ENCODE results near the gene DIS3L2.
"Not testable (repeated sequence)": the region's sequence is repeated elsewhere in the genome, so short reads cannot be mapped to it uniquely, and the experiment has no call there.

The DIS3L2 gene

GRCh38 chr2:232174662-232175061, 213.1 kb downstream of the DIS3L2 start:
- H3F3A ChIP-seq (ENCODE audit: insufficient read depth, low read length): no peaks in the 10 kb centered on the region
- H4K20me1 ChIP-seq (ENCODE audit: insufficient read depth, low read length): no peaks in the 10 kb centered on the region
- H3K4me3 ChIP-seq (ENCODE audit: low read depth, low read length, poor library complexity, severe bottlenecking): no peak overlapping the region
- TF ChIP-seq, protein P1, sequence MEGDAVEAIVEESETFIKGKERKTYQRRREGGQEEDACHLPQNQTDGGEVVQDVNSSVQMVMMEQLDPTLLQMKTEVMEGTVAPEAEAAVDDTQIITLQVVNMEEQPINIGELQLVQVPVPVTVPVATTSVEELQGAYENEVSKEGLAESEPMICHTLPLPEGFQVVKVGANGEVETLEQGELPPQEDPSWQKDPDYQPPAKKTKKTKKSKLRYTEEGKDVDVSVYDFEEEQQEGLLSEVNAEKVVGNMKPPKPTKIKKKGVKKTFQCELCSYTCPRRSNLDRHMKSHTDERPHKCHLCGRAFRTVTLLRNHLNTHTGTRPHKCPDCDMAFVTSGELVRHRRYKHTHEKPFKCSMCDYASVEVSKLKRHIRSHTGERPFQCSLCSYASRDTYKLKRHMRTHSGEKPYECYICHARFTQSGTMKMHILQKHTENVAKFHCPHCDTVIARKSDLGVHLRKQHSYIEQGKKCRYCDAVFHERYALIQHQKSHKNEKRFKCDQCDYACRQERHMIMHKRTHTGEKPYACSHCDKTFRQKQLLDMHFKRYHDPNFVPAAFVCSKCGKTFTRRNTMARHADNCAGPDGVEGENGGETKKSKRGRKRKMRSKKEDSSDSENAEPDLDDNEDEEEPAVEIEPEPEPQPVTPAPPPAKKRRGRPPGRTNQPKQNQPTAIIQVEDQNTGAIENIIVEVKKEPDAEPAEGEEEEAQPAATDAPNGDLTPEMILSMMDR (IDR thresholded peaks at IDR 0.05; ENCODE audit: low read length): no peak
- no peak for TF ChIP-seq EZH2 (IDR thresholded peaks at IDR 0.05; ENCODE audit: borderline replicate concordance, low read length)
- no peaks in the 10 kb centered on the region for H3K79me2 ChIP-seq (ENCODE audit: insufficient read depth, low read length)
- H3K9me2 ChIP-seq (ENCODE audit: low read depth, low read length): no peaks in the 10 kb centered on the region
- H3K9ac ChIP-seq (ENCODE audit: low read length): no peak overlapping the region
- H3K4me2 ChIP-seq (ENCODE audit: low read length): no peak overlapping the region
- H2AFZ ChIP-seq (ENCODE audit: low read length): no peak overlapping the region
- no peaks in the 10 kb centered on the region for H3K36me3 ChIP-seq (ENCODE audit: insufficient read depth, low read length)
- H3K4me1 ChIP-seq (ENCODE audit: insufficient read depth, low read length, severe bottlenecking): no peaks in the 10 kb centered on the region
- no peak overlapping the region for H3K27ac ChIP-seq (ENCODE audit: low read depth, low read length, poor library complexity, severe bottlenecking)
- no peaks in the 10 kb centered on the region for H3K27me3 ChIP-seq (ENCODE audit: insufficient read depth, low read length)
- H3K9me3 ChIP-seq (ENCODE audit: low read length): no peaks in the 10 kb centered on the region

- H3K9me2 ChIP-seq (ENCODE audit: low read depth, low read length); H3K4me2 ChIP-seq (ENCODE audit: low read length); H3K4me1 ChIP-seq (ENCODE audit: insufficient read depth, low read length, severe bottlenecking); H3K27ac ChIP-seq (ENCODE audit: low read depth, low read length, poor library complexity, severe bottlenecking); H3K36me3 ChIP-seq (ENCODE audit: insufficient read depth, low read length); H3K79me2 ChIP-seq (ENCODE audit: insufficient read depth, low read length); H3K9me3 ChIP-seq (ENCODE audit: low read length); H3K27me3 ChIP-seq (ENCODE audit: insufficient read depth, low read length); H3K9ac ChIP-seq (ENCODE audit: low read length); H2AFZ ChIP-seq (ENCODE audit: low read length); H3K4me3 ChIP-seq (ENCODE audit: low read depth, low read length, poor library complexity, severe bottlenecking); H4K20me1 ChIP-seq (ENCODE audit: insufficient read depth, low read length); H3F3A ChIP-seq (ENCODE audit: insufficient read depth, low read length): not testable (repeated sequence)
These were observed 215.1 kb downstream of the DIS3L2 start for GRCh38 chr2:232176587-232176986.

DNA sequence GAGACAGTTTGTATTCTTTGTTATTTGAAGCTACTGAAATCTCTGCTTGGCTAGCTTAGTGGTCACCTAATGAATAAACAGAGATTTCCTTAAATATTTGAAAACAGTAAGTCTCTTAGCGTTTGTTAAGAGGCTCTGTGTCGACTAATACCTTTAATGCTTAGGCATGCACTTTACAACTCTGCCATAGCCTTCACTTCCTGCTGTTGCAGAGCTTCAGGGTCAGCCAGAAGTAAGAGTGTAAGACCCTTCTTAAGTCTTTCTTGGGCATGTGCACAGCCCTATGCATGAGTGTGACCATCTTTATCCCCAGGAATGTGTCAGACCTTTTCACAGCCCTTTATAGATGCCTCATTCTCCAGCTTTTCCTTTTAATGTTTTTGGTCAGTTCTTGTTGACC, 221.8 kb downstream of the DIS3L2 start:
- H3F3A ChIP-seq (ENCODE audit: insufficient read depth, low read length): no peaks in the 10 kb centered on the region
- TF ChIP-seq, protein P1 (IDR thresholded peaks at IDR 0.05; ENCODE audit: low read length): no peak
- no peak for TF ChIP-seq EZH2 (IDR thresholded peaks at IDR 0.05; ENCODE audit: borderline replicate concordance, low read length)
- no peak overlapping the region for H3K27ac ChIP-seq (ENCODE audit: low read depth, low read length, poor library complexity, severe bottlenecking)
- H3K36me3 ChIP-seq (ENCODE audit: insufficient read depth, low read length): peaks cover 7% of the 10 kb centered on the region; the same call in 1 of the 2 replicates
- no peaks in the 10 kb centered on the region for H3K79me2 ChIP-seq (ENCODE audit: insufficient read depth, low read length)
- no peak overlapping the region for H3K4me3 ChIP-seq (ENCODE audit: low read depth, low read length, poor library complexity, severe bottlenecking)
- no peak overlapping the region for H3K4me2 ChIP-seq (ENCODE audit: low read length)
- H3K9me3 ChIP-seq (ENCODE audit: low read length): 0 out of 2 replicates have a peak, but pooled peaks cover 3% of the 10 kb centered on the region
- H4K20me1 ChIP-seq (ENCODE audit: insufficient read depth, low read length): no peaks in the 10 kb centered on the region
- no peaks in the 10 kb centered on the region for H3K27me3 ChIP-seq (ENCODE audit: insufficient read depth, low read length)
- no peak overlapping the region for H2AFZ ChIP-seq (ENCODE audit: low read length)
- no peaks in the 10 kb centered on the region for H3K4me1 ChIP-seq (ENCODE audit: insufficient read depth, low read length, severe bottlenecking)
- no peak overlapping the region for H3K9ac ChIP-seq (ENCODE audit: low read length)
- no peaks in the 10 kb centered on the region for H3K9me2 ChIP-seq (ENCODE audit: low read depth, low read length)

DNA sequence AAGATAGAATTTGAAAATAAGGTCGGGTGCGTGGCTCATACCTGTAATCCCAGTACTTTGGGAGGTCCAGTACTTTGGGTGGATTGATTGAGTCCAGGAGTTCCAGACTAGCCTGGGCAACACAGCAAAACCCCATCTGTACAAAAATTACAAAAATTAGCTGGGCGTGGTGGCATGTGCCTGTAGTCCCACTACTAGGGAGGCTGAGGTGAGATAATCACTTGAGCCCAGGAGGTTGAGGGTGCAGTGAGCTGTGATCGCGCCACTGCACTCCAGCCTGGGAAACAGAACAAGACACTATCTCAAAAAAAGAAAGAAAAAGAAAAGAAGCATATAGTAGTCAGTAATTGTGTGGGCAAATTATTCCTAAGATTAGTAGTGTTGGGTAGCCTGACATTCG, 222.8 kb downstream of the DIS3L2 start:
- no peaks in the 10 kb centered on the region for H3K79me2 ChIP-seq (ENCODE audit: insufficient read depth, low read length)
- no peak for TF ChIP-seq EZH2 (IDR thresholded peaks at IDR 0.05; ENCODE audit: borderline replicate concordance, low read length)
- TF ChIP-seq, protein P1 (IDR thresholded peaks at IDR 0.05; ENCODE audit: low read length): no peak
- H3K36me3 ChIP-seq (ENCODE audit: insufficient read depth, low read length): peaks cover 7% of the 10 kb centered on the region; the same call in 1 of the 2 replicates
- no peaks in the 10 kb centered on the region for H3F3A ChIP-seq (ENCODE audit: insufficient read depth, low read length)
- no peak overlapping the region for H2AFZ ChIP-seq (ENCODE audit: low read length)
- no peak overlapping the region for H3K9ac ChIP-seq (ENCODE audit: low read length)
- 0 out of 2 replicates have a peak, but pooled peaks cover 3% of the 10 kb centered on the region for H3K9me3 ChIP-seq (ENCODE audit: low read length)
- no peaks in the 10 kb centered on the region for H3K4me1 ChIP-seq (ENCODE audit: insufficient read depth, low read length, severe bottlenecking)
- H3K4me3 ChIP-seq (ENCODE audit: low read depth, low read length, poor library complexity, severe bottlenecking): no peak overlapping the region
- no peak overlapping the region for H3K27ac ChIP-seq (ENCODE audit: low read depth, low read length, poor library complexity, severe bottlenecking)
- no peak overlapping the region for H3K4me2 ChIP-seq (ENCODE audit: low read length)
- H3K9me2 ChIP-seq (ENCODE audit: low read depth, low read length): no peaks in the 10 kb centered on the region
- no peaks in the 10 kb centered on the region for H4K20me1 ChIP-seq (ENCODE audit: insufficient read depth, low read length)
- H3K27me3 ChIP-seq (ENCODE audit: insufficient read depth, low read length): no peaks in the 10 kb centered on the region

Measured in OCI-LY1 (cell line).